Measurements from ENCODE around the gene CCDC93.

CCDC93 gene

DNA sequence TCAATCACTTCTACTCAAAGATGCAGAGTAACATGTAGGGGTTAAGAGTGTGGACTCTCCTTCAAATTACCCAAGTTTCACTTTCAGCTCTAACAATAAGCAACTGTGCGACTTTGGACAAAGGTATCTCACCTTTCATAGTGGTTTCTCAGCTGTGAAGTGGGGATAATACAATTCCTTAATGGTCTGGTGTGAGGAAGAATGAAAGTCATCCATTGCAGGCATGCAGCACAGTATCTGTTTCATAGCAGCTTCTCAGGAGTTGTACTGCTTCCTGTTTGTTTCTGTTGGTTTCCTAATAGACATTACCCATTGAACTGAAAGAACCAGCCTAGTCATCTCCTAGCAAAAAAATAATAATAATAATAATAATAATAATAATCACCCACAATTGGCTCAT lies 125.0 kb downstream of the CCDC93 start:
- DNase-seq (ENCODE audit: low spot score), result no peak

DNA sequence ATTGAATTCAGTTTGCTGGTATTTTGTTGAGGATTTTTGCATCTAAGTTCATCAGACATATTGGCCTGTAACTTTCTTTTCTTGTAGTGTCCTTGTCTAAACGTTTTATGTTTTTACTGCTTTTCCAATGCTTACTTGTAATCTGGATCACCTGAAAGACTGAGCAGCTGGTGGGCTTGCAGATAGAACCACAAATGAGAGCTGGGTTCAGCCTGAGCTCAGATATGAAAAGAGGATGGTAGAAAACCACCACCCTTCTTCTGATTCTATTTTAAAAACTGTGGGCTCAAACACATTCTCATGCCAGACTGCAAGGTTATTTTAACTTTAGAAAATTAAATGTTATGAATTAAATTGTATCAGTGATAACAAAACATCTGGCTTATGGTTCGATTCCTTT lies 128.6 kb downstream of the CCDC93 start:
- DNase-seq (ENCODE audit: low spot score), result no peak

DNA sequence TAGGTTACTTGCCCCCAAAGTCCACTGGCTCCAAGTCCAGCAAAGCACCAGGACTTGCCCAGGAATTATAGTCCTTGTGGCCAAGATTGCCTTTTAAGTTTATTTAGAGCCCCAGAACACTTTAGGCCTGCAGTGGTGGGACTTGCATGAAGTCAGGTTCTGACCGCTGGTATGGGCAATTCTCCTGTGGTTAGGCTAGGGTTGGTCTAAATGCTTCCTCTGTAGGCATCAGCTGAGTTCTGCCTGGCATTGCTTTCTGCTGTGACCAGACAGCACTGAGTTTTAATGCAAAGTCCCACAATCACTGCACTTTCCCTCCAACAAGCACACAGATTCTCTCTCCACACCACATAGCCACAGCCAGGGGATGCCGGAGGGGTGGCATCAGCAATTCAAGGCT lies 134.9 kb downstream of the CCDC93 start:
- DNase-seq (ENCODE audit: low spot score), result no peak

- DNase-seq (ENCODE audit: low spot score), result no peak
Observed at GRCh38 chr2:117875786-117876185, 138.1 kb downstream of the CCDC93 start.
